SK-N-SH (cell line): Measurements from ENCODE around the gene ADAMTS16. TPM values are rescaled to one million over a fixed set of nuclear protein-coding genes. Genes with fewer than 3 reads are reported as not detected.

ENCODE experiments used
- CTCF ChIA-PET: fragments of 300-600, 350-600 bp; formaldehyde crosslinking; extraction: SDS; loops from one replicate; lab custom pipeline; 2021; lab: Yijun Ruan, JAX
- POLR2A ChIA-PET: fragments of 350-600 bp; sonication (Branson Sonifier 250); formaldehyde crosslinking; extraction: SDS; loops from one replicate; lab custom pipeline; 2020; ENCODE audit warnings: antibody characterized with exemption, inconsistent platforms; lab: Yijun Ruan, JAX
- DNase-seq: peaks from one replicate; pipeline ENCODE4 v3.0.0; 2012
- H2AFZ ChIP-seq: fragments of 200-600 bp; sonication (generic); 2 replicates; pipeline ENCODE4 v1.8.1; 2016; ENCODE audit warnings: antibody characterized with exemption, mild to moderate bottlenecking, low read depth
- H3F3A ChIP-seq: fragments of 200-600 bp; sonication (generic); replicated peaks from 2 replicates; pipeline ENCODE3; 2016; ENCODE audit warnings: antibody characterized with exemption, mild to moderate bottlenecking; ENCODE audit not compliant: insufficient read depth
- H3K27ac ChIP-seq, 2 experiments: fragments of 200-500 bp in 1 of 2; fragments of 200-600 bp in 1 of 2; sonication (Bioruptor generic) in 1 of 2; sonication (generic), shearing (Covaris generic) in 1 of 2; 2 replicates each; pipeline versions ENCODE4 v1.5.1 to v1.6.1; 2014 to 2016; ENCODE audit warnings: low read depth in 2 of 2, inconsistent platforms in 1 of 2, low read length in 1 of 2, mild to moderate bottlenecking in 1 of 2, mixed read lengths in 1 of 2
- H3K27me3 ChIP-seq: fragments of 200-600 bp; sonication (generic), shearing (Covaris generic); 2 replicates; pipeline ENCODE4 v1.6.1; 2016; ENCODE audit warnings: mixed run types; ENCODE audit not compliant: insufficient read depth
- H3K36me3 ChIP-seq, 2 experiments: fragments of 200-500 bp in 1 of 2; fragments of 200-600 bp in 1 of 2; sonication (Bioruptor generic) in 1 of 2; sonication (generic) in 1 of 2; replicated peaks in 1 of 2; 2 replicates each; pipeline versions ENCODE3 to v1.5.1; 2014 to 2016; ENCODE audit warnings: low read length in 1 of 2, mild to moderate bottlenecking in 1 of 2; ENCODE audit not compliant: insufficient read depth in 2 of 2, control insufficient read depth in 1 of 2
- H3K4me1 ChIP-seq, 2 experiments: fragments of 200-500 bp in 1 of 2; fragments of 200-600 bp in 1 of 2; sonication (Bioruptor generic) in 1 of 2; sonication (generic), shearing (Covaris generic) in 1 of 2; 2 replicates each; pipeline versions ENCODE4 v1.5.1 to v1.6.1; 2014 to 2016; ENCODE audit warnings: low read depth in 1 of 2, low read length in 1 of 2, mixed run types in 1 of 2; ENCODE audit not compliant: insufficient read depth in 2 of 2, control insufficient read depth in 1 of 2
- H3K4me2 ChIP-seq: fragments of 200-600 bp; sonication (generic), shearing (Covaris generic); 2 replicates; pipeline ENCODE4 v1.6.1; 2017; ENCODE audit warnings: mixed run types
- H3K4me3 ChIP-seq, 2 experiments: fragments of 200-500 bp in 1 of 2; fragments of 200-600 bp in 1 of 2; sonication (Bioruptor generic) in 1 of 2; sonication (generic), shearing (Covaris generic) in 1 of 2; 2 replicates each; pipeline versions ENCODE4 v1.5.1 to v1.8.1; 2014 to 2016; ENCODE audit warnings: low read depth in 2 of 2, inconsistent platforms in 1 of 2, low read length in 1 of 2, mild to moderate bottlenecking in 1 of 2, mixed read lengths in 1 of 2, moderate library complexity in 1 of 2
- H3K79me2 ChIP-seq: fragments of 200-600 bp; sonication (generic); 2 replicates; pipeline ENCODE4 v1.8.1; 2017; ENCODE audit warnings: mild to moderate bottlenecking; ENCODE audit not compliant: insufficient read depth
- H3K9ac ChIP-seq: fragments of 200-600 bp; sonication (generic); 2 replicates; pipeline ENCODE4 v1.6.1; 2017; ENCODE audit warnings: mixed run types
- H3K9me2 ChIP-seq: fragments of 200-600 bp; sonication (generic); 2 replicates; pipeline ENCODE4 v1.6.1; 2017; ENCODE audit warnings: mixed run types
- H3K9me3 ChIP-seq: fragments of 200-600 bp; sonication (generic); 2 replicates; pipeline ENCODE4 v1.6.1; 2017; ENCODE audit warnings: mixed run types, mild to moderate bottlenecking, moderate library complexity
- H4K20me1 ChIP-seq: fragments of 200-600 bp; sonication (generic); 2 replicates; pipeline ENCODE4 v1.6.1; 2017; ENCODE audit warnings: mild to moderate bottlenecking, mixed run types; ENCODE audit not compliant: insufficient read depth
- CHD2 ChIP-seq: fragments of 150-350 bp; IDR thresholded peaks from 2 replicates; pipeline ENCODE4 v1.6.1; 2018; ENCODE audit warnings: low read length; ENCODE audit not compliant: partially characterized antibody
- CTCF ChIP-seq: fragments of 200-600 bp; sonication (generic); IDR thresholded peaks from 2 replicates; pipeline ENCODE4 v1.6.1; 2017; ENCODE audit warnings: antibody characterized with exemption, mild to moderate bottlenecking, moderate library complexity
- ELF1 ChIP-seq: IDR thresholded peaks from 2 replicates; pipeline ENCODE4 v1.4.0; 2012
- FOXJ3 ChIP-seq: sonication (generic); formaldehyde crosslinking; IDR thresholded peaks from 2 replicates; pipeline ENCODE4 v1.5.1; 2020; ENCODE audit warnings: mild to moderate bottlenecking, missing genetic modification reagents
- FOXM1 ChIP-seq: IDR thresholded peaks from 2 replicates; pipeline ENCODE4 v1.4.0; 2012; ENCODE audit warnings: low read depth, mild to moderate bottlenecking
- GABPA ChIP-seq: IDR thresholded peaks from 2 replicates; pipeline ENCODE4 v1.4.0; 2012; ENCODE audit warnings: low read depth, mild to moderate bottlenecking
- GATA2 ChIP-seq: sonication (generic); formaldehyde crosslinking; IDR thresholded peaks from 2 replicates; pipeline ENCODE4 v1.5.0; 2020; ENCODE audit warnings: mild to moderate bottlenecking, missing genetic modification reagents
- IRF3 ChIP-seq: fragments of 150-350 bp; IDR thresholded peaks from 2 replicates; pipeline ENCODE4 v1.6.1; 2016; ENCODE audit warnings: mild to moderate bottlenecking, low read depth, low read length
- JUND ChIP-seq: IDR thresholded peaks from 2 replicates; pipeline ENCODE4 v1.4.0; 2012
- MAX ChIP-seq: IDR thresholded peaks from 2 replicates; pipeline ENCODE4 v1.4.0; 2012; ENCODE audit warnings: low read depth
- NFIC ChIP-seq: IDR thresholded peaks from 2 replicates; pipeline ENCODE4 v1.4.0; 2012; ENCODE audit warnings: borderline replicate concordance
- RXRA ChIP-seq: IDR thresholded peaks from 2 replicates; pipeline ENCODE4 v1.4.0; 2012; ENCODE audit warnings: low read depth, mild to moderate bottlenecking, borderline replicate concordance
- SIN3A ChIP-seq: IDR thresholded peaks from 2 replicates; pipeline ENCODE4 v1.6.1; 2012; ENCODE audit warnings: low read depth, mild to moderate bottlenecking, low read length, moderate library complexity, borderline replicate concordance
- TAF1 ChIP-seq: IDR thresholded peaks from 2 replicates; pipeline ENCODE4 v1.6.1; 2012; ENCODE audit warnings: low read depth, mild to moderate bottlenecking, low read length, moderate library complexity, borderline replicate concordance
- TCF12 ChIP-seq: IDR thresholded peaks from 2 replicates; pipeline ENCODE4 v1.4.0; 2012
- USF2 ChIP-seq: fragments of 150-350 bp; IDR thresholded peaks from 2 replicates; pipeline ENCODE4 v1.6.1; 2017; ENCODE audit warnings: antibody characterized with exemption, low read length, low read depth, borderline replicate concordance
- WGBS: methylation state at CpG from one replicate; pipeline ENCODE4 v1.1.6; 2017; ENCODE audit warnings: low lambda C conversion rate; 5-methylcytosine and 5-hydroxymethylcytosine counted together
- polyA plus RNA-seq, 3 experiments: library from polyadenylated mRNA; depleted of rRNA; stranded (reverse); fragments of >200 nt; gene quantifications; 2 replicates each; pipeline ENCODE4 v1.2.3, GENCODE V29; 2012
- TF ChIP-seq, protein P1 (sequence below): IDR thresholded peaks from 2 replicates; pipeline ENCODE4 v1.4.0; 2012; ENCODE audit warnings: low read depth, borderline replicate concordance

Gene ADAMTS16
- polyA plus RNA-seq, 1 of the 3 experiments (the other 2 are of a cell fraction): not detected

- no peaks in the 10 kb centered on the region for H3K79me2 ChIP-seq
- ChIA-PET CTCF (interaction anchor here (1.4 kb wide), 1 partner anchor 18 kb away, joined by 3 read pairs; no protein-coding TSS in a partner anchor), POLR2A (no interaction called here)
- H3K27ac ChIP-seq: no peak overlapping the region
- no peaks in the 10 kb centered on the region for H3K36me3 ChIP-seq
- no peak overlapping the region for H3K4me3 ChIP-seq
- WGBS: 10% methylated on average over 3 of the region's 3 CpGs
- no peak for DNase-seq
- H3K9ac ChIP-seq: no peak overlapping the region
- no peaks in the 10 kb centered on the region for H3K9me3 ChIP-seq
- H4K20me1 ChIP-seq: no peaks in the 10 kb centered on the region
- no peaks in the 10 kb centered on the region for H3F3A ChIP-seq
- H2AFZ ChIP-seq: no peak overlapping the region
- no peaks in the 10 kb centered on the region for H3K27me3 ChIP-seq
- TF ChIP-seq, protein P1, sequence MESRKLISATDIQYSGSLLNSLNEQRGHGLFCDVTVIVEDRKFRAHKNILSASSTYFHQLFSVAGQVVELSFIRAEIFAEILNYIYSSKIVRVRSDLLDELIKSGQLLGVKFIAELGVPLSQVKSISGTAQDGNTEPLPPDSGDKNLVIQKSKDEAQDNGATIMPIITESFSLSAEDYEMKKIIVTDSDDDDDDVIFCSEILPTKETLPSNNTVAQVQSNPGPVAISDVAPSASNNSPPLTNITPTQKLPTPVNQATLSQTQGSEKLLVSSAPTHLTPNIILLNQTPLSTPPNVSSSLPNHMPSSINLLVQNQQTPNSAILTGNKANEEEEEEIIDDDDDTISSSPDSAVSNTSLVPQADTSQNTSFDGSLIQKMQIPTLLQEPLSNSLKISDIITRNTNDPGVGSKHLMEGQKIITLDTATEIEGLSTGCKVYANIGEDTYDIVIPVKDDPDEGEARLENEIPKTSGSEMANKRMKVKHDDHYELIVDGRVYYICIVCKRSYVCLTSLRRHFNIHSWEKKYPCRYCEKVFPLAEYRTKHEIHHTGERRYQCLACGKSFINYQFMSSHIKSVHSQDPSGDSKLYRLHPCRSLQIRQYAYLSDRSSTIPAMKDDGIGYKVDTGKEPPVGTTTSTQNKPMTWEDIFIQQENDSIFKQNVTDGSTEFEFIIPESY: no peak
- TF ChIP-seq RXRA: no peak
- no peak for TF ChIP-seq ELF1
- no peak for TF ChIP-seq GATA2 (CRISPR knock-in tag)
- no peak for TF ChIP-seq SIN3A
- TF ChIP-seq MAX: no peak
- TF ChIP-seq CTCF: no peak
- TF ChIP-seq FOXM1: no peak
- no peak for TF ChIP-seq TAF1
- TF ChIP-seq USF2: no peak
- TF ChIP-seq FOXJ3 (CRISPR knock-in tag): no peak
- TF ChIP-seq JUND: no peak
- TF ChIP-seq GABPA: no peak
- TF ChIP-seq NFIC: no peak
- no peak for TF ChIP-seq CHD2
- TF ChIP-seq TCF12: no peak
- no peak for TF ChIP-seq IRF3
- no peak overlapping the region for H3K4me2 ChIP-seq
- no peaks in the 10 kb centered on the region for H3K9me2 ChIP-seq
- no peaks in the 10 kb centered on the region; a peak in 1 of 4 replicates for H3K4me1 ChIP-seq
Measured at GRCh38 chr5:5122776-5123175, 17.4 kb upstream of the ADAMTS16 start.
